ENCODE data around the gene TOMT. TPM values are rescaled to one million over a fixed set of nuclear protein-coding genes. Genes with fewer than 3 reads are reported as not detected.
"Not testable (repeated sequence)": the region's sequence is repeated elsewhere in the genome, so short reads cannot be mapped to it uniquely, and the experiment has no call there.

Gene TOMT
- total RNA-seq, 2 experiments from 2014 or later: 0.23 TPM; not detected in 1

GRCh38 chr11:72119198-72119597 lies 13.5 kb downstream of the TOMT start:
- H3K27ac Mint-ChIP-seq: peak overlapping the region; percentile 13
- H3K9me3 Mint-ChIP-seq (ENCODE audit: low read depth): no peaks in the 10 kb centered on the region
- ATAC-seq (peak; percentile 36), DNase-seq (no peak)
- H3K27me3 Mint-ChIP-seq: peaks cover 7% of the 10 kb centered on the region
- no peaks in the 10 kb centered on the region for H3K36me3 Mint-ChIP-seq
- H3K4me3 Mint-ChIP-seq: no peak overlapping the region
- CTCF ChIA-PET: interaction anchor here (0.8 to 2.1 kb wide), 3 partner anchors 11 to 93 kb away, joined by 3 to 6 read pairs (median 3); no protein-coding TSS in a partner anchor
- H3K4me1 Mint-ChIP-seq: peaks cover 16% of the 10 kb centered on the region

GRCh38 chr11:72120930-72121329 lies 15.2 kb downstream of the TOMT start:
- CTCF ChIA-PET: interaction anchor here (2.8 kb wide), 1 partner anchor 23 kb away, joined by 11 read pairs; no protein-coding TSS in a partner anchor
- H3K36me3 Mint-ChIP-seq: no peaks in the 10 kb centered on the region
- H3K27ac Mint-ChIP-seq: no peak overlapping the region
- H3K27me3 Mint-ChIP-seq: peaks cover 11% of the 10 kb centered on the region
- ATAC-seq: no peak
- no peak for DNase-seq
- peaks cover 2% of the 10 kb centered on the region for H3K9me3 Mint-ChIP-seq (ENCODE audit: low read depth)
- no peak overlapping the region for H3K4me3 Mint-ChIP-seq
- peaks cover 16% of the 10 kb centered on the region for H3K4me1 Mint-ChIP-seq

GRCh38 chr11:72122607-72123006 lies 16.9 kb downstream of the TOMT start:
- Mint-ChIP-seq H3K27me3 (peaks cover 14% of the 10 kb centered on the region), H3K4me1 (peaks cover 12% of the 10 kb centered on the region), H3K36me3 (peaks cover 3% of the 10 kb centered on the region), H3K27ac (no peak overlapping the region), H3K9me3 (ENCODE audit: low read depth) (peaks cover 5% of the 10 kb centered on the region), H3K4me3 (no peak overlapping the region)
- CTCF ChIA-PET: interaction anchor here (1.5 to 2.8 kb wide), 2 partner anchors 10 to 22 kb away, joined by 4 to 11 read pairs; partner anchors contain the start of gene ANAPC15
- DNase-seq: no peak
- ATAC-seq: no peak

GRCh38 chr11:72123117-72123653 lies 17.5 kb downstream of the TOMT start:
- Mint-ChIP-seq H3K36me3 (peaks cover 5% of the 10 kb centered on the region), H3K4me1 (peaks cover 11% of the 10 kb centered on the region), H3K27me3 (peaks cover 19% of the 10 kb centered on the region), H3K27ac (no peak overlapping the region), H3K9me3 (ENCODE audit: low read depth) (peaks cover 7% of the 10 kb centered on the region), H3K4me3 (no peak overlapping the region)
- no peak for DNase-seq
- CTCF ChIA-PET: interaction anchor here (0.5 to 2.8 kb wide), 3 partner anchors 11 to 21 kb away, joined by 3 to 11 read pairs (median 4); partner anchors contain the start of gene ANAPC15
- ATAC-seq: no peak

- Mint-ChIP-seq H3K9me3 (ENCODE audit: low read depth) (peaks cover 11% of the 10 kb centered on the region), H3K4me3 (no peak overlapping the region), H3K36me3 (peaks cover 11% of the 10 kb centered on the region), H3K27ac (no peak overlapping the region), H3K4me1 (peaks cover 6% of the 10 kb centered on the region), H3K27me3 (peaks cover 26% of the 10 kb centered on the region)
- no peak for ATAC-seq
- no peak for DNase-seq
- CTCF ChIA-PET: interaction anchor here (2.3 kb wide), 1 partner anchor 20 kb away, joined by 8 read pairs; no protein-coding TSS in a partner anchor
Observed at GRCh38 chr11:72124046-72124445, 18.3 kb downstream of the TOMT start.

DNA sequence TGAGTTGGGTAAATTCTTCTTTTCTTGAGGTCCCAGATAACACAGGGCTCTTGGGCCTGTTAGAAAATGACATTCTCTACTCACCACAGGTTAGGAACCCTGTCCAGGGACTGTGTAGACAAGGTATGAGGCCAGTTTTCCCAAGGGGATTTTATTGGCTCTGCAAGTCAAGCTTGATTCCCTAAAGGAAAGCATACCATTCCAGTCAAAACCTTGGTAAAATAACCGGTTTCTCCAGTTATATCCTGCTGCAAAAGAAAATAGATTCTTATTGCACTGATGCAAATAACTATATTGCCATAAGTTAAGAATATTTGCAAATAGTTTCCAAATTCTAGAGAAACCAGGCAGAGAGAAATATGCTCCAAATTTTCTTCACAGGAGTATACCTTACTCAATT lies 20.2 kb downstream of the TOMT start:
- Mint-ChIP-seq H3K27me3 (peaks cover 32% of the 10 kb centered on the region), H3K4me1 (no peaks in the 10 kb centered on the region), H3K4me3 (no peak overlapping the region), H3K9me3 (ENCODE audit: low read depth) (peaks cover 11% of the 10 kb centered on the region), H3K27ac (no peak overlapping the region), H3K36me3 (peaks cover 12% of the 10 kb centered on the region)
- ATAC-seq (no peak), DNase-seq (no peak)
- CTCF ChIA-PET: interaction anchor here (0.9 to 2.3 kb wide), 3 partner anchors 15 to 19 kb away, joined by 3 to 8 read pairs (median 4); no protein-coding TSS in a partner anchor

DNA sequence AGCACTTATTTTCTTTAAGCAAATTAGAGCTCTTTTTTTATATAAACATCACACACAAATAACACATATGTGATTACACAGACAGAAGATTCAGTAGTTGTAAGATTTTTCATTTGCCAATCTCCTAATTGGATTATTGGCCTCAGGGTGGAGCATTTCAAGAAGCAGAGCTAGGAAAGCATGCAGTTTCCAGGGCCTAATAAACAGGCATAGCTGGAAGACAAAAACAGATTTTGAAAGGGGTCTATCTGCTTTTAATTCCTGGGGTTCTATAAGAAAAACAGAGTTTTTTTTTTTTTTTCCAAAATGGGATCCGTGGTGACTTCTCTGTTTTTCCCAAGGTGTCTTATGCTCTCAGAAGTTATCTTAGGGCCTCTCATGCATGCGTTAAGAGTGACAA lies 22.2 kb downstream of the TOMT start:
- CTCF ChIA-PET: interaction anchor here (0.7 to 1.2 kb wide), 3 partner anchors 16 to 115 kb away, joined by 3 to 8 read pairs (median 4); no protein-coding TSS in a partner anchor
- peaks cover 42% of the 10 kb centered on the region for H3K27me3 Mint-ChIP-seq
- H3K36me3 Mint-ChIP-seq: peaks cover 12% of the 10 kb centered on the region
- no peak overlapping the region for H3K27ac Mint-ChIP-seq
- peaks cover 11% of the 10 kb centered on the region for H3K9me3 Mint-ChIP-seq (ENCODE audit: low read depth)
- DNase-seq: no peak
- ATAC-seq: no peak
- H3K4me1 Mint-ChIP-seq: no peaks in the 10 kb centered on the region
- H3K4me3 Mint-ChIP-seq: no peak overlapping the region

DNA sequence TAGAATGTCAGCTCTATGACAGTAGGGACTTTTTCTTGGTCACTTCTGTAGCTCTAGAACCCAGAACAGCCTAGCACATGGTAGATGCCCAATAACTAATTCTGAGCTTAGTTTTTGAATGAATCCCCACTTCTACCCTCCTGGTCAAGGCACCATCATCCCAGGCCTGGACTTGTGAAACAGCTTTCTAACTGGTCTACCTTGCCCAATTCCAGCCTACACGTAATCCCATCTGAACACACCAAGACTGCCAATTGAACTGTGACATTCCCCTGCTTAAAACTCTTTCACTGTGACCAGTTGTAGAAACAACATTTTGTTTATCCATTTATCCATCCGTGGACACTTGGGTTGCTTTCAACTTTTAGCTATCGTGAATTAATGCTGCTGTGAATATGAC lies 23.7 kb downstream of the TOMT start:
- ATAC-seq: no peak
- H3K9me3 Mint-ChIP-seq (ENCODE audit: low read depth): peaks cover 11% of the 10 kb centered on the region
- no peak overlapping the region for H3K27ac Mint-ChIP-seq
- no peak overlapping the region for H3K4me3 Mint-ChIP-seq
- H3K4me1 Mint-ChIP-seq: no peaks in the 10 kb centered on the region
- peaks cover 53% of the 10 kb centered on the region for H3K27me3 Mint-ChIP-seq
- DNase-seq: no peak
- CTCF ChIA-PET: no interaction called here
- peaks cover 12% of the 10 kb centered on the region for H3K36me3 Mint-ChIP-seq

- no peak for ATAC-seq
- CTCF ChIA-PET: interaction anchor here (1.7 kb wide), 1 partner anchor 11 kb away, joined by 6 read pairs; no protein-coding TSS in a partner anchor
- no peak for DNase-seq
- Mint-ChIP-seq H3K4me3 (no peak overlapping the region), H3K9me3 (ENCODE audit: low read depth) (peaks cover 11% of the 10 kb centered on the region), H3K27me3 (peaks cover 48% of the 10 kb centered on the region), H3K27ac (no peak overlapping the region), H3K4me1 (peaks cover 11% of the 10 kb centered on the region), H3K36me3 (peaks cover 14% of the 10 kb centered on the region)
Observed at GRCh38 chr11:72132646-72133045, 26.9 kb downstream of the TOMT start.

- ATAC-seq: not testable (repeated sequence)
- CTCF ChIA-PET: interaction anchor here (1.0 to 1.2 kb wide), 2 partner anchors 8 to 9 kb away, joined by 3 read pairs; no protein-coding TSS in a partner anchor
Observed at GRCh38 chr11:72135473-72135872, 29.7 kb downstream of the TOMT start, which contains the start of gene FOLR3. TSS of gene FOLR3 (plus strand) at chr11:72135725. CDS start at chr11:72135953, 228 bp downstream.

GRCh38 chr11:72135891-72136683 lies 30.4 kb downstream of the TOMT start:
- no peak overlapping the region for H3K27ac Mint-ChIP-seq
- H3K36me3 Mint-ChIP-seq: peaks cover 5% of the 10 kb centered on the region
- peaks cover 4% of the 10 kb centered on the region for H3K9me3 Mint-ChIP-seq (ENCODE audit: low read depth)
- DNase-seq: no peak
- no peak overlapping the region for H3K4me3 Mint-ChIP-seq
- H3K27me3 Mint-ChIP-seq: peaks cover 30% of the 10 kb centered on the region
- H3K4me1 Mint-ChIP-seq: peaks cover 24% of the 10 kb centered on the region
- CTCF ChIA-PET: interaction anchor here (1.0 kb wide), 1 partner anchor 8 kb away, joined by 3 read pairs; no protein-coding TSS in a partner anchor
- ATAC-seq: no peak

More at GRCh38 chr11:72135473-72135872, 29.7 kb downstream of the TOMT start, which contains the start of gene FOLR3:
- not testable (repeated sequence) for H3K27ac Mint-ChIP-seq; H3K4me3 Mint-ChIP-seq; DNase-seq; H3K36me3 Mint-ChIP-seq; H3K9me3 Mint-ChIP-seq (ENCODE audit: low read depth)
- Mint-ChIP-seq H3K27me3 (peaks cover 30% of the 10 kb centered on the region), H3K4me1 (peaks cover 18% of the 10 kb centered on the region)

- ATAC-seq: no peak
- CTCF ChIA-PET: interaction anchor here (1.0 to 1.3 kb wide), 2 partner anchors 112 to 335 kb away, joined by 3 read pairs; no protein-coding TSS in a partner anchor
Observed at GRCh38 chr11:72136684-72137262, 31.0 kb downstream of the TOMT start.

More at GRCh38 chr11:72136684-72137262, 31.0 kb downstream of the TOMT start:
- Mint-ChIP-seq H3K4me3 (no peak overlapping the region), H3K4me1 (peaks cover 31% of the 10 kb centered on the region), H3K27ac (no peak overlapping the region), H3K9me3 (ENCODE audit: low read depth) (peaks cover 4% of the 10 kb centered on the region), H3K36me3 (peaks cover 5% of the 10 kb centered on the region), H3K27me3 (peaks cover 23% of the 10 kb centered on the region)
- no peak for DNase-seq

Measured in activated CD8-positive, alpha-beta memory T cell treated with anti-CD3 and anti-CD28 coated beads, Interleukin-2, amount 10 ng/mL, durations not matched to agents 7 days and 5 days (primary cell).